ENCODE data around the gene C2orf76. TPM values are rescaled to one million over a fixed set of nuclear protein-coding genes. Genes with fewer than 3 reads are reported as not detected.
"Not testable (repeated sequence)": the region's sequence is repeated elsewhere in the genome, so short reads cannot be mapped to it uniquely, and the experiment has no call there.

C2orf76 gene
- 10 to 100 TPM; 12.3 to 15.6 TPM for total RNA-seq

GRCh38 chr2:119366649-119367471 is at the start of gene C2orf76, which contains the start of gene DBI:
TSS of gene C2orf76 (minus strand) at chr2:119366834. CDS start at chr2:119339959, 26,875 bp downstream.
TSS of gene DBI (plus strand) at chr2:119366977. CDS start at chr2:119367052, 75 bp downstream.
- H3K36me3 Mint-ChIP-seq = peaks cover 52% of the 10 kb centered on the region

GRCh38 chr2:119415630-119416029 is 49.0 kb upstream of the C2orf76 start:
- Mint-ChIP-seq H3K27me3 (peaks cover 4% of the 10 kb centered on the region), H3K4me3 (no peak overlapping the region), H3K36me3 (no peaks in the 10 kb centered on the region), H3K4me1 (no peaks in the 10 kb centered on the region), H3K27ac (no peak overlapping the region), H3K9me3 (no peaks in the 10 kb centered on the region)
- no peak for DNase-seq

More at GRCh38 chr2:119366649-119367471, at the start of gene C2orf76, which contains the start of gene DBI:
- Mint-ChIP-seq H3K27me3 (no peaks in the 10 kb centered on the region), H3K4me1 (peaks cover 33% of the 10 kb centered on the region), H3K9me3 (no peaks in the 10 kb centered on the region), H3K4me3 (peak within 1 kb of the TSS; percentile 100), H3K27ac (peak within 1 kb of the TSS; percentile 100)
- peak; percentile 95 for DNase-seq

GRCh38 chr2:119414894-119415293 is 48.3 kb upstream of the C2orf76 start:
- Mint-ChIP-seq H3K27ac (no peak overlapping the region), H3K27me3 (peaks cover 3% of the 10 kb centered on the region), H3K9me3 (no peaks in the 10 kb centered on the region), H3K4me1 (no peaks in the 10 kb centered on the region), H3K36me3 (no peaks in the 10 kb centered on the region), H3K4me3 (no peak overlapping the region)
- DNase-seq = no peak

- no peaks in the 10 kb centered on the region for H3K36me3 Mint-ChIP-seq
- no peak for DNase-seq
- no peaks in the 10 kb centered on the region for H3K4me1 Mint-ChIP-seq
Measured at GRCh38 chr2:119409506-119409905, 42.9 kb upstream of the C2orf76 start.

GRCh38 chr2:119408221-119408619 is 41.6 kb upstream of the C2orf76 start:
- no peaks in the 10 kb centered on the region for H3K36me3 Mint-ChIP-seq
- no peaks in the 10 kb centered on the region for H3K4me1 Mint-ChIP-seq
- H3K9me3 Mint-ChIP-seq = no peaks in the 10 kb centered on the region
- H3K27ac Mint-ChIP-seq = no peak overlapping the region
- no peak overlapping the region for H3K4me3 Mint-ChIP-seq
- DNase-seq = no peak
- H3K27me3 Mint-ChIP-seq = no peaks in the 10 kb centered on the region

More at GRCh38 chr2:119409506-119409905, 42.9 kb upstream of the C2orf76 start:
- no peaks in the 10 kb centered on the region for H3K27me3 Mint-ChIP-seq
- H3K4me3 Mint-ChIP-seq = no peak overlapping the region
- H3K9me3 Mint-ChIP-seq = no peaks in the 10 kb centered on the region
- H3K27ac Mint-ChIP-seq = no peak overlapping the region

DNA sequence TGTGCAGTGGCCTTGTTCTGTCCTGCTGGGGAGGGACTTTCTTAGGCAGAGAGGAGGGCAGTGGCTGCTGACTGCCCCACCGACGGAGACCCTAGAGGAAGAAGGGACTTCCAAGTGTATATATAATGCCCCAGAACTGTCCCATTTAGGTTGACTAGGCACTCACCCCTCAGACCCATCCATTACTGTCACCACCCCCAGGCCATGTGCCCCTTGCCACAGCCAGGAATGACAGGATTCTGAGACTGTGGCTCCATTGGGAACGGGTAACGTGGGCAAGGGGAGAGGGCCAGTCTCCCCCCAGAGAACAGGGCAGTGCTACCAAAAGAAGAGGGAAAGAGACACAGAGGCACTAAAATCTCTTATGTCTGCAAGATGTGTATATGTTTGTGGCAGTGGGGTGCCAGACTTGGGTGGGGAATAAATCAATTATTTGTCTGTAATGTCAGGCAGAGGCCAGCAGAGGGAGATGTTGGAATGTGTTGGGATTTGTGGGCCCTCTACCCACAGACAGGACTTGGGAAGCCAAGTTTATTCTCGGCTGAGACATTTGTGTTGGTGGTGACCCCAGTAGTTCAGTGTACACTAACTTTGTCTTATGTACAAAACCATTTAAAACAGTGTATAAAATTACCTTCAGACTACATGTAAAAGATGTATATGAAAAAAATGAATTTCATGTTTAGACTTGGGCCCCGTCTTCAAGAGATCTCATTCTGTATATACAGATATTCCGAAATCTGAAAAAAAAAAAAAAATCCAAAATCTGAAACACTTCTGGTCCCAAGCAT is 41.0 kb upstream of the C2orf76 start:
- Mint-ChIP-seq H3K27ac (no peak overlapping the region), H3K4me1 (no peaks in the 10 kb centered on the region), H3K36me3 (no peaks in the 10 kb centered on the region), H3K27me3 (no peaks in the 10 kb centered on the region), H3K4me3 (no peak overlapping the region), H3K9me3 (no peaks in the 10 kb centered on the region)
- DNase-seq = peak; percentile 18

- Mint-ChIP-seq H3K27ac (no peak overlapping the region), H3K4me1 (no peaks in the 10 kb centered on the region), H3K36me3 (no peaks in the 10 kb centered on the region), H3K9me3 (no peaks in the 10 kb centered on the region), H3K4me3 (no peak overlapping the region), H3K27me3 (no peaks in the 10 kb centered on the region)
- no peak for DNase-seq
Measured at GRCh38 chr2:119405151-119405550, 38.5 kb upstream of the C2orf76 start.

DNA sequence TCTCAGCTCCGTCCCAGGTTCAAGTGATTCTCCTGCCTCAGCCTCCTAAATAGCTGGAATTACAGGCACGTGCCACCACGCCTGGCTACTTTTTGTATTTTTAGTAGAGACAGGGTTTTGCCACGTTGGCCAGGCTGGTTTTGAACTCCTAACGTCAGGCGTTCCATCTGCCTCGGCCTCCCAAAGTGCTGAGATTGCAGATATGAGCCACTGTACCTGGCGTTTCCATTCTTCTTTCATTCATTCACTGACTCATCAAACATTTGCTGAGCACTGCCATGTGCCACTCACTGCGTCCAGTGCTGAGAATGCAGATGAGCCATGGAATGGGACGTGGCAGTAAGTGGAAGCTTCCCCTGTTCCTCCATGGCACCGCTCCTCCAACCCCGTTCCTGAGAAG is 37.0 kb upstream of the C2orf76 start:
- H3K36me3 Mint-ChIP-seq, H3K4me3 Mint-ChIP-seq, DNase-seq, H3K27ac Mint-ChIP-seq, H3K4me1 Mint-ChIP-seq, H3K27me3 Mint-ChIP-seq, H3K9me3 Mint-ChIP-seq: not testable (repeated sequence)

DNA sequence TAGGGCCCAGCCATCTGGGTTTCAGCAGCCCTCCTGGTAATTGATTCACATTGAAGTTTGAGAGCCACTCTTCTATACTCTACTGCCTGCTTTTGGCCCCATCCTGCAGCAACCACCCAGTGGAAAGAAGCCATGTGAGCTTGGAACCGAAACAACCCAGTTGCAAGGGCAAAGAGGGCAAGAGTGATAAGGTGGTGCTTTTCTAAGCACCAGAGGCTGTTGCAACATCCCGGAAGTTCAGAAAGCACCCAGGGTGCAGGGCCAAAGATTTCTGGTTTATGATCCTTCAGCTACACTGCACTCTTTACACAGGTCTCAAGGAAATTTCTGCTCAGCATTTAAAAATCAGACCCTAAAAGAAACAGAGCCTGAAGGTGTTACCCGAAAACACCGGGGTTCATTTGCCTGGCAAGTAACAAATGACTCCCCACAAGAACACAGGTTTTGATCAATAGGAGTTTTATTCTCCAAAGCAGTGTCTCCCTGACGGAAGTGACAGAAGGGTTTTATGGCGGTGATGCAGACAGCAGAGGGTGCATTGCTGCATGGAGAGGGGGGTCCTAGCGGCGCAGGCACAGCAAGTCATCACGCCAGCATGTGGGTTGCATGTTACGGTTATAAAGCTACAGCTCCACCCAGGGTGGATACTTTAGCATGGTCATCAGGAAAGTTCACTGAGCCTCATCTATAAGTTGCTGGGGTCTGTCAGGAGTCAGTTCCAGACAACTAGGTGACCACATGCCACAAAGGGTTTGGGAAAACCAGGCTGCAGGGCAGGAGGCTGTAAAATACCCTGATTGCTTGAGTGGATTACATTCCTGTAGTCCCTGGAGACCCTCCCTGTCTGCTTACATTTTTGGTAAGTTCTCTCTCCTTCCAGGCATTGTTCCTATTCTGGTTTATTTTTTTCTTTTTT is 36.3 kb upstream of the C2orf76 start:
- Mint-ChIP-seq H3K4me3 (no peak overlapping the region), H3K36me3 (no peaks in the 10 kb centered on the region), H3K27me3 (no peaks in the 10 kb centered on the region), H3K4me1 (no peaks in the 10 kb centered on the region), H3K9me3 (no peaks in the 10 kb centered on the region), H3K27ac (no peak overlapping the region)
- DNase-seq = no peak

GRCh38 chr2:119402106-119402505 is 35.5 kb upstream of the C2orf76 start:
- Mint-ChIP-seq H3K4me1 (no peaks in the 10 kb centered on the region), H3K9me3 (no peaks in the 10 kb centered on the region), H3K36me3 (no peaks in the 10 kb centered on the region), H3K27ac (no peak overlapping the region), H3K4me3 (no peak overlapping the region), H3K27me3 (no peaks in the 10 kb centered on the region)
- no peak for DNase-seq

GRCh38 chr2:119397196-119397595 is 30.6 kb upstream of the C2orf76 start:
- Mint-ChIP-seq H3K4me1 (no peaks in the 10 kb centered on the region), H3K4me3 (no peak overlapping the region), H3K9me3 (no peaks in the 10 kb centered on the region), H3K27ac (no peak overlapping the region), H3K36me3 (no peaks in the 10 kb centered on the region), H3K27me3 (no peaks in the 10 kb centered on the region)
- DNase-seq = no peak

DNA sequence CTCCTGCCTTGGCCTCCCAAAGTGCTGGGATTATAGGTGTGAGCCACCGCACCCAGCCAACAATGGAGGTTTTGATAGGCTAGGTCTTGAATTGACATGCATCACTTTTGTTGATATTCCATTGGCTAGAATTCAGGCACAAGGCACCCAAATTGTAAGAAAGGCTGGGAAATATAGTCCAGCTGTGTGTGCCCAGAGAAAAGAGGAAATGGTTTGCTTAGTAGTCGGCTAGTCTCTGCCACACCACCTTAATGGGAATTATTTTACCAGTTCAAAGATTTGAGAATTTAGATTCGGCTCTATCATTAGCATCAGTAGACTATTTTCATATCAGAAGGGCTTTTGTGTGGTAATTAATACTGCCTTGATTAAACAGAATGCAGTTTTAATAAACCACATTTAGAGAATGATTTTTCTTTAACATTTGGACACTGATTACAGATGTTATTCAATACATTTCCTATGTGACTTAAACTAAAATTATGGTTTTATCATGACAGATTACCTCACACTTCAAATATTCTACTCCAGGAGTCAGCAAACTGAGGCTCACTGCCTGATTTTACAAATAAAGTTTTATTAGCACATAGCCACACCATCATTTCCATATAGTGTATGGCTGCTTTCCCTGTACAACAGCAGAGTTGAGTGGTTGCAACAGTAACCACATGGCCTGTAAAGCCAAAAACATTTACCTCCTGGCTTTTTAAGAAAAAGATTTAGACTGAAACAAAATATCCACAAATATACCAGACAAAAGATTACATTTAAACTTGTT is 27.5 kb upstream of the C2orf76 start:
- H3K9me3 Mint-ChIP-seq = no peaks in the 10 kb centered on the region
- no peaks in the 10 kb centered on the region for H3K4me1 Mint-ChIP-seq
- H3K4me3 Mint-ChIP-seq = no peak overlapping the region
- no peak for DNase-seq
- H3K36me3 Mint-ChIP-seq = no peaks in the 10 kb centered on the region
- H3K27me3 Mint-ChIP-seq = peaks cover 2% of the 10 kb centered on the region
- no peak overlapping the region for H3K27ac Mint-ChIP-seq

- no peak for DNase-seq
- H3K27me3 Mint-ChIP-seq = peaks cover 3% of the 10 kb centered on the region
- no peak overlapping the region for H3K27ac Mint-ChIP-seq
- H3K9me3 Mint-ChIP-seq = no peaks in the 10 kb centered on the region
- no peak overlapping the region for H3K4me3 Mint-ChIP-seq
- H3K36me3 Mint-ChIP-seq = no peaks in the 10 kb centered on the region
- peaks cover 6% of the 10 kb centered on the region for H3K4me1 Mint-ChIP-seq
Measured at GRCh38 chr2:119389615-119390306, 23.1 kb upstream of the C2orf76 start.
